ENCODE data around the gene BTBD16.

GRCh38 chr10:122361046-122361445 lies 90.0 kb downstream of the BTBD16 start:
- TF ChIP-seq, protein P1, sequence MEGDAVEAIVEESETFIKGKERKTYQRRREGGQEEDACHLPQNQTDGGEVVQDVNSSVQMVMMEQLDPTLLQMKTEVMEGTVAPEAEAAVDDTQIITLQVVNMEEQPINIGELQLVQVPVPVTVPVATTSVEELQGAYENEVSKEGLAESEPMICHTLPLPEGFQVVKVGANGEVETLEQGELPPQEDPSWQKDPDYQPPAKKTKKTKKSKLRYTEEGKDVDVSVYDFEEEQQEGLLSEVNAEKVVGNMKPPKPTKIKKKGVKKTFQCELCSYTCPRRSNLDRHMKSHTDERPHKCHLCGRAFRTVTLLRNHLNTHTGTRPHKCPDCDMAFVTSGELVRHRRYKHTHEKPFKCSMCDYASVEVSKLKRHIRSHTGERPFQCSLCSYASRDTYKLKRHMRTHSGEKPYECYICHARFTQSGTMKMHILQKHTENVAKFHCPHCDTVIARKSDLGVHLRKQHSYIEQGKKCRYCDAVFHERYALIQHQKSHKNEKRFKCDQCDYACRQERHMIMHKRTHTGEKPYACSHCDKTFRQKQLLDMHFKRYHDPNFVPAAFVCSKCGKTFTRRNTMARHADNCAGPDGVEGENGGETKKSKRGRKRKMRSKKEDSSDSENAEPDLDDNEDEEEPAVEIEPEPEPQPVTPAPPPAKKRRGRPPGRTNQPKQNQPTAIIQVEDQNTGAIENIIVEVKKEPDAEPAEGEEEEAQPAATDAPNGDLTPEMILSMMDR (IDR thresholded peaks at IDR 0.05): no peak
- TF ChIP-seq EP300 (IDR thresholded peaks at IDR 0.05) (no peak), POLR2A (IDR thresholded peaks at IDR 0.05) (no peak)

Data from ovary (tissue), 3 donors.